Osteoblast (primary cell): ENCODE data around the gene NHLRC4. TPM values are rescaled to one million over a fixed set of nuclear protein-coding genes. Genes with fewer than 3 reads are reported as not detected.

Experiments
- DNase-seq: peaks from one replicate; pipeline ENCODE4 v3.0.0; 2011; ENCODE audit warnings: low spot score, mixed read lengths; ENCODE audit not compliant: insufficient read length; ENCODE audit errors: missing footprints
- H2AFZ ChIP-seq: 2 replicates; pipeline ENCODE4 v1.6.0; 2011; ENCODE audit warnings: mild to moderate bottlenecking, low read length
- H3K27ac ChIP-seq: 2 replicates; pipeline ENCODE4 v1.5.1; 2011; ENCODE audit warnings: mild to moderate bottlenecking, low read depth, low read length, moderate library complexity
- H3K27me3 ChIP-seq: 2 replicates; pipeline ENCODE4 v1.6.0; 2012; ENCODE audit warnings: mild to moderate bottlenecking, control low read depth, inconsistent platforms, low read length, moderate library complexity; ENCODE audit not compliant: insufficient read depth
- H3K36me3 ChIP-seq: 2 replicates; pipeline ENCODE4 v1.5.1; 2011; ENCODE audit warnings: mild to moderate bottlenecking, low read length, control low read depth, moderate library complexity; ENCODE audit not compliant: insufficient read depth
- H3K4me1 ChIP-seq: 2 replicates; pipeline ENCODE4 v1.5.1; 2011; ENCODE audit warnings: mild to moderate bottlenecking, low read length, control low read depth, moderate library complexity; ENCODE audit not compliant: insufficient read depth
- H3K4me2 ChIP-seq: 2 replicates; pipeline ENCODE4 v1.6.0; 2011; ENCODE audit warnings: mild to moderate bottlenecking, low read length; ENCODE audit not compliant: insufficient read depth
- H3K4me3 ChIP-seq: fragments of 200-600 bp; sonication (generic); 3 replicates; pipeline ENCODE4 v1.5.1; 2012; ENCODE audit warnings: mild to moderate bottlenecking, low read length, inconsistent platforms; ENCODE audit not compliant: insufficient read depth
- H3K79me2 ChIP-seq: 2 replicates; pipeline ENCODE4 v1.6.0; 2012; ENCODE audit warnings: mild to moderate bottlenecking, low read length, control low read depth, inconsistent platforms; ENCODE audit not compliant: insufficient read depth
- H3K9me3 ChIP-seq: 2 replicates; pipeline ENCODE4 v1.5.1; 2011; ENCODE audit warnings: low read depth, low read length, control low read depth
- H4K20me1 ChIP-seq: 2 replicates; pipeline ENCODE4 v1.6.0; 2012; ENCODE audit warnings: mild to moderate bottlenecking, low read length, control low read depth; ENCODE audit not compliant: insufficient read depth
- CTCF ChIP-seq: IDR thresholded peaks from 2 replicates; pipeline ENCODE4 v1.5.1; 2011; ENCODE audit warnings: mild to moderate bottlenecking, low read depth, low read length, moderate library complexity; ENCODE audit errors: extremely low read depth
- total RNA-seq: library from RNA; depleted of rRNA; stranded (reverse); fragments of >200 nt; gene quantifications from 2 replicates; pipeline ENCODE4 v1.2.3, GENCODE V29; 2012

NHLRC4 gene
- total RNA-seq, 1 donor, result 2.2 TPM

GRCh38 chr16:598823-599739 is 32.3 kb downstream of the NHLRC4 start:
- Histone ChIP-seq H3K4me1 (no peaks in the 10 kb centered on the region), H3K4me3 (no peak overlapping the region), H3K27me3 (no peaks in the 10 kb centered on the region), H3K79me2 (peaks cover 53% of the 10 kb centered on the region), H2AFZ (no peak overlapping the region), H4K20me1 (peaks cover 37% of the 10 kb centered on the region), H3K9me3 (no peaks in the 10 kb centered on the region), H3K27ac (no peak overlapping the region), H3K36me3 (peaks cover 4% of the 10 kb centered on the region), H3K4me2 (no peak overlapping the region)
- DNase-seq, result peak; percentile 50
- no peak for TF ChIP-seq CTCF

- peaks cover 42% of the 10 kb centered on the region for H4K20me1 ChIP-seq
- H2AFZ ChIP-seq, result no peak overlapping the region
- H3K27ac ChIP-seq, result no peak overlapping the region
- DNase-seq, result peak; percentile 91
- H3K79me2 ChIP-seq, result peaks cover 57% of the 10 kb centered on the region
- no peaks in the 10 kb centered on the region for H3K4me1 ChIP-seq
- H3K9me3 ChIP-seq, result no peaks in the 10 kb centered on the region
- no peaks in the 10 kb centered on the region for H3K27me3 ChIP-seq
- H3K4me3 ChIP-seq, result no peak overlapping the region
- H3K36me3 ChIP-seq, result peaks cover 4% of the 10 kb centered on the region
- peak; percentile 35 for TF ChIP-seq CTCF
- H3K4me2 ChIP-seq, result no peak overlapping the region
These were observed 34.0 kb downstream of the NHLRC4 start for GRCh38 chr16:600781-601180.

- Histone ChIP-seq H3K9me3 (no peaks in the 10 kb centered on the region), H3K27me3 (no peaks in the 10 kb centered on the region), H3K36me3 (peaks cover 4% of the 10 kb centered on the region), H3K27ac (no peak overlapping the region), H3K4me3 (no peak overlapping the region), H3K79me2 (peaks cover 51% of the 10 kb centered on the region), H3K4me2 (no peak overlapping the region), H2AFZ (no peak overlapping the region), H3K4me1 (no peaks in the 10 kb centered on the region), H4K20me1 (peaks cover 40% of the 10 kb centered on the region)
- no peak for TF ChIP-seq CTCF
- DNase-seq, result peak; percentile 56
These were observed 37.1 kb downstream of the NHLRC4 start for GRCh38 chr16:603933-604332.

- Histone ChIP-seq H3K4me3 (no peak overlapping the region), H3K27ac (no peak overlapping the region), H3K9me3 (no peaks in the 10 kb centered on the region), H2AFZ (no peak overlapping the region), H3K36me3 (no peaks in the 10 kb centered on the region), H3K79me2 (peaks cover 51% of the 10 kb centered on the region), H4K20me1 (peaks cover 43% of the 10 kb centered on the region), H3K4me1 (no peaks in the 10 kb centered on the region), H3K27me3 (no peaks in the 10 kb centered on the region), H3K4me2 (no peak overlapping the region)
- no peak for TF ChIP-seq CTCF
- DNase-seq, result peak; percentile 45
These were observed 40.0 kb downstream of the NHLRC4 start for GRCh38 chr16:606656-607307.
